Thyroid gland (tissue), 4 donors: ENCODE results near the gene POLN. TPM values are rescaled to one million over a fixed set of nuclear protein-coding genes. Genes with fewer than 3 reads are reported as not detected.

Source experiments
- DNase-seq, 2 donors: peaks; one replicate each; pipeline ENCODE4 v3.0.0-alpha.2; 2019
- H3K27ac ChIP-seq, 3 donors: fragments of 200-600 bp; sonication (generic); 1 replicate in 2 of 3; 2 replicates in 1 of 3; pipeline ENCODE4 v1.5.1; 2016 to 2019; ENCODE audit warnings: mild to moderate bottlenecking in 1 of 3, moderate library complexity in 1 of 3
- H3K27me3 ChIP-seq: fragments of 200-600 bp; sonication (generic); one replicate; pipeline ENCODE4 v1.5.1; 2019
- H3K36me3 ChIP-seq, 2 donors: fragments of 200-600 bp; sonication (generic); one replicate each; pipeline ENCODE4 v1.5.1; 2016 to 2019
- H3K4me1 ChIP-seq, 2 donors: fragments of 200-600 bp; sonication (generic); one replicate each; pipeline ENCODE4 v1.5.1; 2017 to 2019
- H3K4me3 ChIP-seq, 3 donors: fragments of 200-600 bp; sonication (generic); replicated peaks in 1 of 3; 1 replicate in 2 of 3; 2 replicates in 1 of 3; pipeline ENCODE4 v1.5.1; 2016; ENCODE audit warnings: mild to moderate bottlenecking in 1 of 3
- H3K9me3 ChIP-seq: fragments of 200-600 bp; sonication (generic); one replicate; pipeline ENCODE4 v1.5.1; 2017
- CTCF ChIP-seq, 6 experiments: fragments of 200-600 bp in 3 of 6; fragments of 450-650 bp in 3 of 6; sonication (generic) in 3 of 6; IDR thresholded peaks; one replicate each; pipeline ENCODE4 v1.5.1; 2016 to 2019; ENCODE audit warnings: antibody characterized with exemption in 6 of 6, mild to moderate bottlenecking in 2 of 6, inconsistent platforms in 1 of 6, moderate library complexity in 1 of 6
- POLR2A ChIP-seq, 2 donors: fragments of 450-650 bp; IDR thresholded peaks; one replicate each; pipeline ENCODE4 v1.6.1; 2017; ENCODE audit warnings: antibody characterized with exemption in 2 of 2, mild to moderate bottlenecking in 2 of 2, moderate library complexity in 1 of 2
- WGBS, 2 donors: methylation state at CpG; one replicate each; pipeline ENCODE4 v1.1.5; 2017; 5-methylcytosine and 5-hydroxymethylcytosine counted together
- intact Hi-C: fragments of 100-400 bp; cut with DNase I; formaldehyde crosslinking; loops from one replicate; pipeline ENCODE4 v1.15.1; 2023
- total RNA-seq, 4 donors: library from RNA; depleted of rRNA; stranded (reverse); fragments of >200 nt; gene quantifications; one replicate each; pipeline ENCODE4 v1.2.3, GENCODE V29; 2016

The POLN gene
- total RNA-seq, 4 donors from 2014 or later = 1.5 to 5.4 (median 3.0) TPM

DNA sequence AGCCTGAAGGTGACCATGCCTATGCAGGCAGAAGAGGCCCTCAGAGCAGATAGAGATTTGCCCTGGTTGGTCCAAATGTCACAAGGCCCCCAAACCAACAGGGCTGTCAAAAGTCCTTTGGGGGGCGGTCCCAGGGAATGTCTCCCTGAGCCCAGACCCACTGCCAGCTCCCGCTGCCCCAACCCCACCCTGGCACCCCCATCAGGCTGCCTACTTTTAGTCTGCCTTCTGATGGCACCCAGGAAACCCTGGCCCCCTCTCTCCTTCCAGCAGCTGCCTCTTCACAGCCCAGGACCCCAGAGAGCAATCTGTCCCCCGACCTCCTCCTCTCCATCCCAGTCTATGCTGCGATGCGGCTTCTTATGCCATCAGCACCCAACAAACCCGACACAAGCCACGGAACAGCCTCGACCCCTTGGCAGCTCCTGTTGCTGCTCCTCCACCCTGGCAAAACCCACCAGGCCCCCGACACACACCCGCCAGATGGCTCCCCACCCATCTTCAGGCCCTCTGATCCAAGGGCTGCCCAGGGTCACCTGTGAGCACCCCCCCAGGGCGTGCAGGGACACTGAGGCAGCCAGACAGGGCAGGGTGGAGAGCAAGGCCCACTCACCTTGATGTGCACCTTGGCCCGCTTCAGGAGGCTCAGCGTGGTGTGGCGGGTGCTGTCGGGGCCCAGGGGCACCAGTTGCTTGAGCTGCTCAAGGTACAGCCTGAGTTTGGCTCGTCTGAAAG is 10.0 kb upstream of the POLN start:
- Histone ChIP-seq H3K4me1 (peaks cover 21 to 25% of the 10 kb centered on the region in 2 donors), H3K36me3 (peaks cover 45 to 59% of the 10 kb centered on the region in 2 donors), H3K27ac (no peak overlapping the region), H3K27me3 (no peaks in the 10 kb centered on the region), H3K9me3 (no peaks in the 10 kb centered on the region), H3K4me3 (no peak overlapping the region)
- WGBS, 2 donors = 94 to 96% methylated on average over 10 to 14 of the region's 16 CpGs
- peak; percentile 1 for DNase-seq
- TF ChIP-seq POLR2A (IDR thresholded peaks at IDR 0.05) (no peak), CTCF (IDR thresholded peaks at IDR 0.05) (no peak)
- intact Hi-C loops = no loop called here

DNA sequence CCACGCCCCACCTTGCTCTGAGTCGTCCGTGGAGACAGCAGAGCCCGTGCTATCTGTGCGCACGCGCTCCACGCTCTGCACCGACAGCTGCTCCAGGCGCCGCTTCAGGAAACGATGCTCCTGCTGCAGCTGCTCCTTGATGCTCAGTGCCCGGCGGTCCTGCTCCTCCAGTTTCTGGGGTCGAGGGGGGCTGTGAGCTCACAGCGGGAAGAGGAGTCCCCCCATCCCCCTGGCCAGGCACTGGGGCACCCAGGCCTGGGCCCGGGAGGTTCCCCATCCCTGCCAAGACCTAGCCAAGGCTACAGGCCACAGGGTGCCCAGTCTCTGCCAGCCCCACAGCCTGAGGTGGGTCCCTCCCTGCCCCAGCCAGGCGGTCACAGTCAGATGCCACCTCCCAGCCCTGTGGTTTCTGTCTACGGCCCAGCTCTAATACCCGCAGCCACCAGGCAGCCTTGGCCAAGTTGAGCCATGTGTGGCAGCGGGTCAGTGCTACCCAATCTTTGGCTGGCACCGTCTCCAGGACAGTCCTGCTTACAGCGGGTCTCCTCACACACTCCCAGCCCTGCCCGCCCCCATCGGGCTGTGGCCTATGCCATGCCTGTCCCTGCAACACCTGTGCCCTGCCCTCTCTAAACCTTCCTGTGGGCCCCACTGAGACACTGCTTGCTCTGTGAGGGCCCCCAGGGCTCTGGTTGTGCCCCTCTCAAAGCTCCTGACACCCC is 9.3 kb upstream of the POLN start:
- 90 to 93% methylated on average over 23 of the region's 25 CpGs for WGBS, 2 donors
- H3K4me1 ChIP-seq = peaks cover 14 to 18% of the 10 kb centered on the region in 2 donors
- TF ChIP-seq POLR2A (IDR thresholded peaks at IDR 0.05) = no peak
- no peak for TF ChIP-seq CTCF (IDR thresholded peaks at IDR 0.05)
- H3K4me3 ChIP-seq = no peak overlapping the region
- no peak overlapping the region for H3K27ac ChIP-seq
- DNase-seq = peak; percentile 1
- intact Hi-C loops = no loop called here
- peaks cover 45 to 59% of the 10 kb centered on the region in 2 donors for H3K36me3 ChIP-seq
- H3K27me3 ChIP-seq = no peaks in the 10 kb centered on the region
- H3K9me3 ChIP-seq = no peaks in the 10 kb centered on the region

- H3K4me1 ChIP-seq = peaks cover 7 to 10% of the 10 kb centered on the region in 2 donors
- 90 to 97% methylated on average over 26 to 30 of the region's 30 CpGs for WGBS, 2 donors
- H3K9me3 ChIP-seq = no peaks in the 10 kb centered on the region
- peak in 1 of 2 donors; percentile 1 for DNase-seq
- no peaks in the 10 kb centered on the region for H3K27me3 ChIP-seq
- peaks cover 45 to 59% of the 10 kb centered on the region in 2 donors for H3K36me3 ChIP-seq
- H3K27ac ChIP-seq = no peak overlapping the region
- TF ChIP-seq POLR2A (IDR thresholded peaks at IDR 0.05) (no peak), CTCF (IDR thresholded peaks at IDR 0.05) (no peak)
- intact Hi-C loops = no loop called here
- no peak overlapping the region for H3K4me3 ChIP-seq
Measured at GRCh38 chr4:2250357-2251072, 8.6 kb upstream of the POLN start.

DNA sequence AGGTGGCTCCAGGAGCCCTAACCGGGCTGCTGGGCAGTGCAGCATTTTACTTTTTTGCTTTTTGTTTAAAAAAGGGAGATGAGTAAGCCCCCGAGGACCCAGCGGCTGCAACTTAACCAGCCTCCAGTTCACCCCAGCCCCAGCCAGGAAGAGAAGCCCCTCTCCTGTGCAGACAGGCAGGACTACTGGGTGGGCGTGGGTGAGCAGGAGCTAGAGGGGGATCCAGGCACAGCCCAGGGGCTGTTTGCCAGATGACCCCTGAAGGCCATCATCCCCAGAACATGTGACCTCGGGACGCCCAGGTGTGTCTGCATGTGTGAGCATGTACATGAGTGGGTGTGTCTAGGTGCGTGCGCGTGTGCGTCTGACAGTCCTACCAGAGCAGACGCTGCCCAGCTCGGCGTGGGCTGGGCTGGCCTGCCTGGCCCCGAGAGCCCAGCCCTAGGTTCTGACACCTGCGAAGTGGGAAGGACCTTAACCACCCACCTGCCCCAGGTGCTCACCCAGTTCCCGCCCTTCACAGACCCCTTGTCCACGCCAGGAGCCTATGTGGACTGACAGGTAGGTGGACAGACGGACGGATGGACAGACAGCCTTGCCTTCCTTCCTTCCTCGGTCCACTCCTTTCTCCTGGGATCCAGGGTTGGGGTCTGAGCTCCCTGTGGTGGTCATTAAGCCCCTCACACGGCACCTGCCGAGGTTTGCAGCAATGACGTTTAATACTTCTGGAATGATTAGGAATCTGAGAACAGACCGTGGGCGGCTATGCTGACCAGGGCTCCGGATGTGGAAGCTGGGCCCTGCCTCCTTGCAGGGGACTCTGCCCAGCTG is 7.8 kb upstream of the POLN start:
- intact Hi-C loops = no loop called here
- no peak overlapping the region for H3K27ac ChIP-seq
- no peak for DNase-seq
- no peaks in the 10 kb centered on the region for H3K27me3 ChIP-seq
- WGBS, 2 donors = 91 to 92% methylated on average over 22 to 24 of the region's 26 CpGs
- TF ChIP-seq CTCF (IDR thresholded peaks at IDR 0.05) (no peak), POLR2A (IDR thresholded peaks at IDR 0.05) (no peak)
- no peaks in the 10 kb centered on the region for H3K9me3 ChIP-seq
- peaks cover 0 to 6% of the 10 kb centered on the region in 2 donors for H3K4me1 ChIP-seq
- H3K4me3 ChIP-seq = no peak overlapping the region
- H3K36me3 ChIP-seq = peaks cover 45 to 57% of the 10 kb centered on the region in 2 donors
